Globus pallidus (tissue), 1 donor: ENCODE measurements around the gene ERAL1.
"Not testable (repeated sequence)": the region's sequence is repeated elsewhere in the genome, so short reads cannot be mapped to it uniquely, and the experiment has no call there.

ENCODE experiments used
- DNase-seq: peaks from one replicate; pipeline ENCODE4 v3.0.0-alpha.2; 2015; ENCODE audit warnings: low spot score

ERAL1 gene

DNA sequence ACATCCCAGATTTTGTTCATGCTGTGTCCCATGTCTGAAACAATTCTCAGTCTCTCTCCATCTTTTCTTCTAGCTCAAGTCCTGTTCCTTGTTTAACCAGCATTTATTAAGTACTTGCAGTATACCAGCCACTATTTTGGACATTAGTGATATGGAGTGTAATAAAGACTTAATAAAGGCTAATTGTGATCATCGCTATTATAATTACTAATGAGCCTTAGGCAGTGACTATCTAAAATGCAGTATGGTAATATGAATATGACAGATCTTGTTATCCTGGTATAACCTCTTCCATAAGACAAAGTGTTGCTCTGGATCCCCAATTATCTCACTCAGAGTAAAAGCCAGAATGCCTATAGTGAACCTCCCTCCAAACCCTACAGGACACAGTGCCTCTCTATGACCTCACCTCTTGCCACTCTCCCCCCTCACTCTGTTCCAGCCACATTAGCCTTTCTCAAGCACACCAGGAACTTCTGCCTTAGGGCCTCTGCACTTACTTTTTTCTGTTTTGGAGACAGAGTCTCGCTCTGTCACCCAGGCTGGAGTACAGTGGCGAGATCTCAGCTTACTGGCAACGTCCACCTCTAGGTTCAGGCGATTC is 44.5 kb downstream of the ERAL1 start:
- DNase-seq, result no peak

- no peak for DNase-seq
Observed at GRCh38 chr17:28900986-28901726, 46.3 kb downstream of the ERAL1 start.

- no peak for DNase-seq
Observed at GRCh38 chr17:28901866-28902818, 47.3 kb downstream of the ERAL1 start.

DNA sequence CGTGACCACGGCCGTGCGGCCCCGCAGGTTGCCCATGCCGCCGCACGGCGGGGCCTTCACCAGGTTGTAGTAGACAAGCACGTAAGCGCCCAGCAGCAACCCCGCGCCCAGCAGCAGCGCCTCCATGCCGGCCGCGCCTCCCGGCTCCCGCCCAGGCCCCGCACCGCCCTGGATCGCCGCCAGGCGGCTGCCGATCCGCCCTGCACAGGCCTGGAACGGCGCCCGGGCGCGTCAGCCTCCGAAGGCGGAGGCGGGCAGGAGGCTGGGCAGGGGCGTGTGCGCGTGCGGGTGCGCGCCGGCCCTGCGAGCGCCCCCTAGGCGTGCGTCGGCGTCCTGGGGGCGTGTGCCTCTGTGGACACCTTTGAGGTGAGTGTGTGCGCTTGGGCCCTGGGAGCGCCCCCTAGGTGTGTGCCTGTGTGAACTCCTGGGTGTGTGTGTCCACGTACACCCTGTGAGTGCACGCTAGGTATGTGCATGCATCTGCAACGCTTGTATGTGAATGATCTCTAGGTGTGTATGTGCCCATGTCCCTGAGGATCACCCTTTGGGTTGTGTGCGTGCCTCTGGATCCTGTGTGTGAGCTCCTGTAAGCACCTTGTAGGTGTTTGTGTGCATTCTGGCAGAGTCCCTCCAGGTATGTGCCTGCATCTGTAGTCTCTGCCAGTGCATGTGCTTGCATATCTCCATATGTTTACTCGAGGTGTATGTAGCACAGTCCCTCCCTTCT is 48.2 kb downstream of the ERAL1 start, which contains the start of gene DHRS13:
Gene DHRS13, minus strand, starts transcription at position 261 of the 727 bp plus-strand sequence. Its CDS starts 135 bp downstream, at position 126.
- peak; percentile 73 for DNase-seq

DNA sequence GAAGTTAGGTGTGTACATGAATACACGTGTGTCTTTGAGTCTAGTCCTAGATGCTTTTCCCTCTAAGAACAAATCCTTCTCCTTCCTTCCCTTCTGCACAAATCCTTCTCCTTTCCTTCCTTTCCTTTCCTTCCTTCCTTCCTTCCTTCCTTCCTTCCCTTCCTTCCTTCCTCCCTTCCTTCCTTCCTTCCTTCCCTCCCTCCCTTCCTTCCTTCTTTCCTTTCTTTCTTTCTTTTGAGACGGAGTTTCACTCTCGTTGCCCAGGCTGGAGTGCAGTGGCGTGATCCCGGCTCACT is 48.7 kb downstream of the ERAL1 start:
- not testable (repeated sequence) for DNase-seq

GRCh38 chr17:28904800-28905199 is 50.0 kb downstream of the ERAL1 start:
- no peak for DNase-seq

DNA sequence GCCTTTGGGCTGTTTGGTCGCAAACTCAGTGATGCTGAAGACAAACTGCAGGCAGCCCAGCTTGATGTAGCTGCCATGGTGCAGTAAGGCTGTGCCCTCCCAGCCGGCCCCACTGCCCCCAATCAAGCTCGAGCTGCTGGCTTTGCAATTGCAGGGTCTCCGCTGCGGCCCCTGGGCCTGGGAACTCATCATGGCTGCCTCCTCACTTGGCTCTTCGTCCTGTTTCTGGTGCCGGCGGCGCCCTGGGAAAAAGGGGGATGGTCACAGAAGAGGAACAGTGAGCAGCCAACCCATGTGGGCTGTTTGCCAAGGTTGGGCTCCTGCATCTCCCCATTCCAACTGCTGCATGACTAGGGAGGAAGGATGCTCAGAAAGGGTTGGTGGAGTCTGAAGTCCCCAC is 51.5 kb downstream of the ERAL1 start:
- no peak for DNase-seq

- no peak for DNase-seq
Observed at GRCh38 chr17:28906706-28907438, 52.1 kb downstream of the ERAL1 start.

GRCh38 chr17:28907709-28908475 is 53.1 kb downstream of the ERAL1 start:
- DNase-seq, result no peak

DNA sequence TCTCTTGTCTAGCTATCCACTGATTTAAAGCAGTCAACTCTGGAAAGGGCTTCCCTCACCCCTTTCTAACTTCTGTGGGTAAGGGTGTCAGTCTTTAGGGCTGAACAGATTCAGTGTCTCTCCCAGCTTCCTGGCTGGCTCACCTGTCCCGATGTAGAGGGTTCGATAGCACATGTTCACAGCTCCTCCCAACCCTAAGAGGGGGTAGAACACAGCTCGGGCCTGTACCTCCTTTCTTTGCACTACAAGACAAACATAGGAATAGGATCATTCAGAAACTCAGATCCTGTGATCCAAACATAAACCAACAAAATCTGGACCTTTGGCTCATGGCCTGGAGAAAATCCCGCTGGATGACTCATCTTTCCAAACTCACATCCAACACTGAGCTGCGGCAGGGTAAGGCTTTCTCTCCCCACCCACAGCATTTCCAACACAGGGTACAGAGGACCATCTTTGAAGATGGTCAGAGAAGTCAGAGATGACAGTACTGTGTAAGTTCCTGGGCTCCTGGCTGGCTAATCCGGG is 53.9 kb downstream of the ERAL1 start:
- no peak for DNase-seq

- no peak for DNase-seq
Observed at GRCh38 chr17:28910534-28910933, 55.7 kb downstream of the ERAL1 start.
